Loucy (cell line): ENCODE results near the gene SH3RF3.

Source experiments
- H2AFZ ChIP-seq: fragments of 200-600 bp; sonication (generic); 2 replicates; pipeline ENCODE4 v1.6.0; 2016; ENCODE audit warnings: antibody characterized with exemption, mild to moderate bottlenecking, low read length, moderate library complexity
- H3F3A ChIP-seq: fragments of 200-600 bp; 2 replicates; pipeline ENCODE4 v1.6.0; 2016; ENCODE audit warnings: antibody characterized with exemption, low read depth, mild to moderate bottlenecking
- H3K27me3 ChIP-seq: fragments of 200-600 bp; sonication (generic); 2 replicates; pipeline ENCODE4 v1.6.1; 2014; ENCODE audit warnings: low read length, mild to moderate bottlenecking; ENCODE audit not compliant: insufficient read depth, poor library complexity, severe bottlenecking
- H3K36me3 ChIP-seq: fragments of 200-600 bp; sonication (generic); 2 replicates; pipeline ENCODE4 v1.6.1; 2016; ENCODE audit warnings: low read length; ENCODE audit not compliant: insufficient read depth
- H3K4me1 ChIP-seq: fragments of 200-600 bp; sonication (generic); 2 replicates; pipeline ENCODE4 v1.5.1; 2014; ENCODE audit warnings: low read length, mild to moderate bottlenecking; ENCODE audit not compliant: insufficient read depth, poor library complexity, severe bottlenecking
- H3K4me2 ChIP-seq: fragments of 200-600 bp; sonication (generic); 2 replicates; pipeline ENCODE4 v1.6.0; 2014; ENCODE audit warnings: antibody characterized with exemption, low read length, low read depth, mild to moderate bottlenecking; ENCODE audit not compliant: poor library complexity, severe bottlenecking
- H3K4me3 ChIP-seq: fragments of 200-600 bp; sonication (generic); 2 replicates; pipeline ENCODE4 v1.5.1; 2014; ENCODE audit warnings: low read length, mild to moderate bottlenecking, mixed read lengths; ENCODE audit not compliant: poor library complexity, severe bottlenecking
- H3K79me2 ChIP-seq: fragments of 200-600 bp; sonication (generic); 2 replicates; pipeline ENCODE4 v1.6.1; 2014; ENCODE audit warnings: low read length; ENCODE audit not compliant: insufficient read depth
- H3K9ac ChIP-seq: fragments of 200-600 bp; sonication (generic); 2 replicates; pipeline ENCODE4 v1.6.0; 2014; ENCODE audit warnings: mild to moderate bottlenecking, low read depth, low read length, moderate library complexity; ENCODE audit not compliant: poor library complexity, severe bottlenecking
- H3K9me2 ChIP-seq: fragments of 200-600 bp; sonication (generic); replicated peaks from 2 replicates; pipeline ENCODE4 v1.6.1; 2016; ENCODE audit warnings: low read depth, low read length, mixed read lengths
- H3K9me3 ChIP-seq: fragments of 200-600 bp; sonication (generic); 2 replicates; pipeline ENCODE4 v1.6.1; 2014; ENCODE audit warnings: mild to moderate bottlenecking, antibody characterized with exemption, low read length, low read depth; ENCODE audit not compliant: insufficient read depth
- H4K20me1 ChIP-seq: fragments of 200-600 bp; sonication (generic); 2 replicates; pipeline ENCODE4 v1.6.0; 2014; ENCODE audit warnings: antibody characterized with exemption, low read length, mild to moderate bottlenecking; ENCODE audit not compliant: insufficient read depth, poor library complexity, severe bottlenecking
- CTCF ChIP-seq: fragments of 200-600 bp; sonication (generic); conservative IDR thresholded peaks from 2 replicates; pipeline ENCODE4 v1.5.1; 2014; ENCODE audit warnings: mild to moderate bottlenecking, antibody characterized with exemption, low read length
- EZH2phosphoT487 ChIP-seq: fragments of 200-600 bp; IDR thresholded peaks from 2 replicates; pipeline ENCODE4 v1.6.1; 2018; ENCODE audit warnings: antibody characterized with exemption, mild to moderate bottlenecking, moderate library complexity, borderline replicate concordance

SH3RF3 gene

GRCh38 chr2:109301746-109302145, 172.7 kb downstream of the SH3RF3 start:
- Histone ChIP-seq H3K27me3 (no peaks in the 10 kb centered on the region), H3K79me2 (no peaks in the 10 kb centered on the region), H3F3A (no peaks in the 10 kb centered on the region), H4K20me1 (no peaks in the 10 kb centered on the region), H2AFZ (no peak overlapping the region), H3K4me2 (no peak overlapping the region), H3K9me3 (no peaks in the 10 kb centered on the region), H3K4me3 (no peak overlapping the region), H3K9me2 (no peaks in the 10 kb centered on the region), H3K9ac (no peak overlapping the region), H3K4me1 (peaks cover 36% of the 10 kb centered on the region), H3K36me3 (no peaks in the 10 kb centered on the region)
- TF ChIP-seq CTCF (no peak), EZH2phosphoT487 (no peak)

- Histone ChIP-seq H3K9me3 (no peaks in the 10 kb centered on the region), H3K27me3 (no peaks in the 10 kb centered on the region), H3K4me1 (peaks cover 36% of the 10 kb centered on the region), H3F3A (no peaks in the 10 kb centered on the region), H4K20me1 (no peaks in the 10 kb centered on the region), H3K9me2 (no peaks in the 10 kb centered on the region), H2AFZ (no peak overlapping the region), H3K4me3 (no peak overlapping the region), H3K4me2 (no peak overlapping the region), H3K36me3 (no peaks in the 10 kb centered on the region), H3K9ac (no peak overlapping the region), H3K79me2 (no peaks in the 10 kb centered on the region)
- TF ChIP-seq EZH2phosphoT487 (no peak), CTCF (no peak)
Measured at GRCh38 chr2:109302319-109302718, 173.3 kb downstream of the SH3RF3 start.

GRCh38 chr2:109304242-109304641, 175.2 kb downstream of the SH3RF3 start:
- Histone ChIP-seq H3K4me3 (no peak overlapping the region), H3K36me3 (no peaks in the 10 kb centered on the region), H3K79me2 (no peaks in the 10 kb centered on the region), H3K9me2 (no peaks in the 10 kb centered on the region), H4K20me1 (no peaks in the 10 kb centered on the region), H3K9ac (no peak overlapping the region), H3K9me3 (no peaks in the 10 kb centered on the region), H2AFZ (no peak overlapping the region), H3K4me2 (no peak overlapping the region), H3K4me1 (peaks cover 30% of the 10 kb centered on the region), H3F3A (no peaks in the 10 kb centered on the region), H3K27me3 (no peaks in the 10 kb centered on the region)
- TF ChIP-seq EZH2phosphoT487 = no peak
- TF ChIP-seq CTCF = no peak
